HG03439 (cell line): ENCODE results near the gene SDCCAG8.
A peak's percentile ranks its signal among the peaks of the same experiment; 100 is the strongest.
"Not testable (repeated sequence)": the region's sequence is repeated elsewhere in the genome, so short reads cannot be mapped to it uniquely, and the experiment has no call there.

Experiments used
- ATAC-seq: cut with Tn5 transposase; IDR thresholded peaks from one replicate; pipeline ENCODE4 v1.9.1; 2021; ENCODE audit warnings: mild to moderate bottlenecking, moderate library complexity; ENCODE audit not compliant: unreplicated experiment

Gene SDCCAG8

DNA sequence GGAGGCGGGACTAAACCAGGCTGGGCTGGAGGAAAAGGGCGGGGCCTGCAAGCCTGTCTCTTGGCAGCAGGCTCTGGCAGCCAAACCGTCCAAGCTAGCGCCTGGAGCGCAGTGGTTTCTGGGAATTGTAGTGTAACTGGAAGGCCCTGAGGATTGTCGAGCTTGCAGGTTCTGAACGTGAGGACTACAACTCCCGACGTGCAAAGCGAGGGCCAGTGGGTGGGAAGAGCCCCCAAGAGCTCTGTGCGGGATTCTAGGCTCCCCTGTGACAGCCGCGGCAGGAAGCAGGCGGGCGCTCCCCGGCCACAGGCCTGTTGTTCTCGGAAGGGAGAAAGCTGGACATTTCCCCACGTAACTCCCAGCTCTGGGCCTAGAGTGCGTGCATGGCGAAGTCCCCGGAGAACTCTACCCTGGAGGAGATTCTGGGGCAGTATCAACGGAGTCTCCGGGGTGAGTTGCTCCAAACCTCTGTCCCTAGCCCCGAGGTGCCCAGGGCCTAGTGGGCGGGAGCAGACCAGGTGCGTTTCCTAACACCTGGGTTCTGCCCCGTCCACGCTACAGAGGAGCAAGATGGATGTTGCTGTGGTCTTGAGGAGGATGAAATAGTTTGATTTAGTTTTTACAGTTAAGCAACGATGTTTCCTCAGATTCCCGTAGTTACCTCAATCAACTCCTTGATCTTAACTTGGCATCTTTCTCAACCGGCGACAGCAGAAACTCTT, at the start of gene SDCCAG8:
TSS of gene SDCCAG8 (plus strand) at position 251 of the 722 bp plus-strand sequence. CDS start at position 384, 133 bp downstream.
- peak; percentile 73 for ATAC-seq

DNA sequence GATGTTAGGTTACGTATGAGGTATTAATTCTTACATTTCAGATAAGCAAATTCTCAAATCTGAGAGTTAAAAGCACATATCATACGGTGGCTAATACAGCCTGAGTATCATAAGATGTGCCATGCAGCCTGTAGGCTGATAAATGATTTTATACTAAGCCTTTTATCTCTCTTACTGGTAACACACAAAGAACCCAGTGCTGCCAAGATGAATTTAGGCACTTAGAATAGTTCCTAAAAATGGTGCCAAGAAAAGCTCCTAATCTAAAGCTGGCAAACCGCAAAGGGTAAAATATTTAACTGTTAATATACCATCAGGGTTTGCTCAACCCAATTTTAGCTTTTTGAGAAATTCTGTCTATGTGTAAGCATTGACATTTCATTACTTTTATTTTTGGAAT, 43.9 kb upstream of the SDCCAG8 start:
- ATAC-seq: not testable (repeated sequence)

DNA sequence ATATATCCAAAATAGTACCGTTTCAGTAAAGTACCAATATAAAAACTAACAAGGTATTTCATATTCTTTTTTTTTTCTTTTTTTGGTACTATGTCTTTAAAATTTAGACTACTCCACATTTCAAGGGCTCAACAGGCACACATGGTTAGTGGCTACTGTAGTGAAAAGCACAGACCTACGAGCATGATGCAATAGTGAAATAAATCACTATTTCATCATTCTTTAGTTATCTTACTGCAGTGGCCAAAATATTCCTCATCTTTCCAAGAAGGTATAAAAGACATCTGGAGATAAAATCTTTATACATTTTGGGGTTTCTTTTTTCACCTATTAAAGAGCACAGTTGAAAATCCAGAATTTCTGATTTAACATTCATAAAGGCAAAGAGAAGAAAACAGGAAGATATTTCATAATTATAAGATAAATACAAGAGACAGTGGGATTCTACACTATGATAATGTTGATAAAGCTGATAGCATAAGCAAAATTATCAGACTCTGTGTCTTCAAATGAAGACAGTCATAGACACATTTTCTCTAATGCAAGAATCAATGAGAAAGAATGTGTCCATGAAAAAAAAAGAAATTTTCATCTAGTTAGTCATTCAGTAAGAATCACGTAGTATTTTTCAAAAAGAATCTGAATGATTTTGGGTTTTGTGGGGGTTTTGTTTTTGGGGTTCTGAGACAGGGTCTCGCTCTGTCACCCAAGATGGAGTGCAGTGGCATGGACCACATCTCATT, 42.6 kb upstream of the SDCCAG8 start:
- no peak for ATAC-seq

DNA sequence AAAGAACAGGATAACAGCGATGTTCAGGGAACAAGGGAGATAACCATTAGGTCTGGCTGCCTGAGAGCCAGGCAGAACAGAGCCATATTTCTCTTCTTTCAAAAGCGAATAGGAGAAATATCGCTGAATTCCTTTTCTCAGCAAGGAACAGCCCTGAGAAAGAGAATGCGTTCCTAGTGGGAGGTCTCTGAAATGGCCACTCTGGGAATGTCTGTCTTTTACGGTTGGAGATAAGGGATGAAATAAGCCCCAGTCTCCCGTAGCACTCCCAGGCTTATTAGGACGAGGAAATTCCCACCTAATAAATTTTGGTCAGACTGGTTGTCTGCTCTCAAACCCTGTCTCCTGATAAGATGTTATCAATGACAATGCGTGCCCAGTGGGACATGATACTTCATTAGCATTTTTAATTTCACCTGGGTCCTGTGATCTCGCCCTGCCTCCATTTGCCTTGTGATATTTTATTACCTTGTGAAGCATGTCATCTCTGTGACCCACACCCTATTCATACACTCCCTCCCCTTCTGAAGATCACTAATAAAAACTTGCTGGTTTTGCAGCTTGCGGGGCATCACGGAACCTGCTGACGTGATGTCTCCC, 40.5 kb upstream of the SDCCAG8 start:
- ATAC-seq: not testable (repeated sequence)

DNA sequence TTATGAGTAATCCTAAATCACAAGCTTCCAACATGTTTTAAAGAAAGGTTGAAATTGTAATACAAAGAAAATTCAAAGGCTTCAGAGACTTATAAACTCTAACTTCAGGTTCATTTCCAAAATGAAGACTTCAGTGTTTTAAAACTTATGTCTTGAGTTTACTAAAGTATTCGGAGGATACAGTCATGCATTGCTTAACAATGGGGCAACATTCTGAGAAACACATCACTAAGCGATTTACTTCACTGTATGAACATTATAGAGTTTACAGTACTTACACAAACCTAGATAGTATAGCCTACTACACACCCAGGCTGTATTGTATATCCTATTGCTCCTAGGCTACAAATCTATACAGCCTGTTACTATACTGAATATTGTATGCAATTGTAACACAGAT, 39.1 kb upstream of the SDCCAG8 start:
- ATAC-seq: no peak

DNA sequence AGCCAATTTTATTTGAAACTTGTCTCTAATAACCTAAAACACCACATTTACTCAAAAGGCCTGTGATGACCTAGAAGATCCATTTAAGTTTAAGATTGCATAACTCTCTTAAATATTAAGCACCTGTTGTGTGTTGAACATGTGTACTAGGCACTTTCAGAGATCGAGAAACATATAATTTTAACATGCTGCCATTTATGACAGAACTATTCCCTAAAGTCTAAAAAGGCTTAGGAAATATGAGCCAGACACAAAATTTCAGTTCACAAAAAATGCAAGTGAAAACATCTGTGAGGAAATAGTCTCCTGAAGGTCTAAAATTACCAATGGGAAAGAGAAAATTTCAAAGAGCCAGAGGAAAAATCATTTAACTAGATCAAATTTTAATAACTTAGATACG, 38.5 kb upstream of the SDCCAG8 start:
- no peak for ATAC-seq

DNA sequence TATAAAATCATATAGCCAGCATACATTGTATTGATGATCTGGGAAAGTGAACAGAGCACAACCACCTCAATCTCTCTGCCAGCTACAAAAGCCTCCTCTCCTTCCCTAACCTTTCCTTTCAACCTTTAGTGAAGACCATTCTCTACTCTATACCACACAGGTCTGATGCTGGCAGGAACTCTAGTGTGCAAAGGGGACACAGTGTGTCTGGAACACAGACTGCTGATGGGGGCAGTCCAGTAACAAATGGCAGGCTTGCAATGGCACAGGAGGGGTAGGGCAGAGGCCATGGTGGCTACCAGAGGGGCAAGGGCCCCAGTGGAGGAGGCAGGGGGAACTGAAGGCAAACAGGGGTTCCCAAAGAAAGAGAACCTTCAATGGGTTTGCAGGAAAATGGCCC, 37.8 kb upstream of the SDCCAG8 start:
- ATAC-seq: no peak

DNA sequence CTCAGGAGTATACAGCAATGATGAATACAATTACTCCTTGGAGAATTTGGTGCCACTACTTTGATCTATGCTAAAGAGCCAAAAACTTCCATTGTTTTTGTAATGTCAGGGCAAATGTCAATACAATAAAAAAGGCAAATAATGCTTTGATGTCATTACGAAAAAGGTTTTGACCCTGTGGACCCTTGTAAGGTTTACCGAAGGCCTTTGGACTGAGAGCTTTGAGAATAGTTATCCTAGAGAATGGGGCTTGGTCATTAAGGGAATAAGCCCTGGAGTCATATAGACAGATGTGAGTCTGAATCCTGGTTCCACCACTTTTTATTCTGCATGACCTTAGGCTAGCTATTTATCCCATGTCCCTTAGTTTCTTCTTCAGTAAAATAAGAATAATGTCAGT, 28.2 kb upstream of the SDCCAG8 start:
- ATAC-seq: no peak

DNA sequence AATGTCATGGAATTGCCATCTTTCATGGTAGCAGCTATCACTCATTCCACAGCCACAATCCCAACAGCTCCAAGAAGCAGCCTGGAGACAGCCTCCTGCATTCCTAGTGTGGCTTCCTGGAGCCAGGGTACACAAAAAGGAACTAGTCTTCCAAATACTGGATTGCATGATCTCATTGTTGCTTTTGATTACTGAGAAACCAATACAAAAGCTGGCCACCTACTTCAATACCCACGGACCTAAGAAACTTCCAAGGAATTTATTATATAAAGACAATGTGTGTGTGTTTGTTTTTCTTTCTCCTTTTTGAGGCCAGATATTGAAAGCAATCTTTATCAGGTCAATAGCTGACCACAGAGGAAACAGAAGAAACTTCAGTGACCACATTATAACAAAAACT, 26.3 kb upstream of the SDCCAG8 start:
- ATAC-seq: no peak

DNA sequence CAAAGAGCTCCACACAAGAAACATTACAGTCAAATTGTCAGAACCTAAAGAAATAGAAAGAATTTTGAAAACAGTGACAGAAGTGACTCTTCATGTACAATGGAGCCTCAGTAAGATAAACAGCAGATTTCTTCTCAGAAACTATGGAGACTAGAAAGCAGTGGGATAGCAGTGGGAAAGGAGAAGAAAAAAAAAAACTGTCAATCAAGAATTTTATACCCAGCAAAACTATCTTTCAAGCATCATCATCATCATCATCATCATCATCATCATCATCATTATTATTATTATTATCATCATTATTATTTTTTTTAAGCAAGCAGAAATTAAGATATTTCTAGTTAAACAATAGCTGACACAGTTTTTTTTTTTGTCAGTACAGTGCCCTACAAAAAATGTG, 24.9 kb upstream of the SDCCAG8 start:
- no peak for ATAC-seq

DNA sequence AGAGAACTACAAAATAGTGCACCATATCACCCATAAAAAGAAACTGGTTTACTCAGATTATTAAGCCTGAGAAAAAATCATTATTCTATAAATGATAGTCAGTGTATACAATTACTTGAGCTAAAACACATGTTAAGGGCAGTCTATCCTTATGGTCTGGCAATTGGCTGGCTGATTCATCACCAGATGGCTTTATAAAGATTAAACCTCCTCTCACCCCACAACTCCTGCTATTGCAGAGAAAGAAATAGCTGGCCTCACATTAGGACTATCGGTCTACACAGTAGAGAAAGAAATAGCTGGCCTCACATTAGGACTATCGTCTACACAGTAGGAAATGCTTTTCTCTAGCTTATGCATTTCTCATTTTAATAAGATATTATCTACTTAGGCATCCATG, 21.9 kb upstream of the SDCCAG8 start:
- no peak for ATAC-seq

DNA sequence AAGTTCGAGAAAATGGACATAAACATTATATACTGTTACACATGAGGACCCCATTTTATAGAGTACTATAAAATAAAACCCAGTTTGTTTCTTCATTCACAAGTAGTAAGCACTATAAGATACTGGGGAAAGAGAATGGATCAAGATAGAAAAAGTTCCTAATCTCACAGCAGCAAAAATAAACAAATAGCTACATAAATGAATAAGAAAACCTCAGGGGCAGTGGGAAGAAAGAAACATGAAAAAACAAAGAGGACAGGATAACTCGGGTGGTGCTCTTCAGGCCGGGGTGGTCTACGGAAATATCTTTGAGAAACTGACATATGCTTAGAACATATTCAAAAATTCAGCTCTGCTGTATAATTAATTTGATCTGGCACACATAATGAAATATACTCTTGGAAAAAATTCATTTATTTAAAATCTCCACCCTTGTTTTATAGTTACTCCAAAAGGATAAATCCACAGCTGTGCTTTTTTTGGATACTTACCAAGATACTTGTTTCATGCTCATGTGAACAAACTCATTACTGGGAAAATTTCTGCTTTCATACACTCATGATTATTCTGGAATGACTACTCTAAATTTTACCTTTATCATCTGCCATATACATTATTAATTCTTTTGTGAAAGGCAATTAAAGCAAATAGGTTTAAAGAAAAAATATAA, 20.7 kb upstream of the SDCCAG8 start:
- ATAC-seq: no peak

DNA sequence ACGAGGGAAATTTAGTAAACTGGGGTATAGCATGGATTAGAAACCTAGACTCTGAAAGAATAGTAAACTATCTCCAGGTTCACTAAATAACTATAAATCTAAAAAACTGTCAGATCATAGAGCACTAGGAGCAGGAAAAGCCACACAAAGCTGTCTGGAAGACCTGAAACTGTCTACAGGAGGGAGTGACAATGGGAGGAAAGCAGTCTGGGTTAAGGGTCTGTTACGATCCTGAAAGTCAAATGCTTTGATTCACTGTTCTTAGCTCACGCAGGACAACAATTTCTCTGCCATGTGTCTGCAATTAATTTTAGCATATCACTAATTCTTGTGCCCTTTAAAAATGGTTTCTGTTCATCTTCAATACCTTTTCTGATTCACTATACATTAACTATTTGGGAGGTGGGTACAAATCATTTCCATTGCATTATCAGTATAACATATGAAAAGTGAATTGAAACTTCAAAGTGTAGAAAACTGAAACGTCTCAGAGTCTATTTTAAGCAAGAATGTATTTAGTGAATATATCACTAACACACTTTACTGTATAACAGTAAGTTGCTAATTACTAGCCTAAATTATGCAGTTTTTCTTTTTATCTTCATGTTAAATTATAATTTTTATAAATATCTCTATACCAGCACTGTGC, 19.1 kb upstream of the SDCCAG8 start:
- ATAC-seq: no peak

DNA sequence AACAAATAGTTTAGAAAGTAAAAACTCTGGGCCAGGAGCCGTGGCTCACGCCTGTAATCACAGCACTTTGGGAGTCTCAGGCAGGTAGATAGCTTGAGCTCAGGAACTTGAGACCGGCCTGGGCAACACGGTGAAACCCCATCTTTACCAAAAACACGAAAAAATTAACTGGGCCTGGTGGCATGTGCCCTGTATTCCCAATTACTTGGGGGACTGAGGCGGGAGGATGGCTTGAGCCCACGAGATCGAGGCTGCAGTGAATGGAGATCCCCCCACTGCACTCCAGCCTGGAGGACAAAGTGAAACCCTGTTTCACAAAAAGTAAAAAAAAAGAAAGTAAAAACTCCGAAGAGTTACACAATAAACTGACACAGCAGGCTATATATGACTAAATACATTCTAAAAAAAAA, 11.4 kb upstream of the SDCCAG8 start:
- no peak for ATAC-seq

DNA sequence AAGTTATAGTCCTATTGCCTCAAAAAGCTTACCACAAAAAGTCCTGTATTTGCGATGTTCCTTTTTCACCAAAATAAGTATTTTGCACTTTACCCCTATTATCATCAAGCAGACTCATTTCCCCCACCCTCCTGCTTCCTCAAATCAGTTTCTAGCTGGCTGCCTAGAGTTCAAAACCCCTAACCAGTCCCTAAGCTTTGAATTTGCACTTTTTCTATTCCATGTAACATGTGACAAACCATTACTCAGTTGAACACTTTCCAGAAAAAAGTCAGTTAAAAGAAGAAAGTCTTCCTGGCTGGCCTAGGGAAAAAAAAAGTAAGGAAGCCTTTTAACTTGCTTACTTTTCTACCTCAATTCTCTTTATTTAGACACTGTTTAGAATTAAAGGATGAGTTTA, 8.9 kb upstream of the SDCCAG8 start:
- ATAC-seq: no peak

DNA sequence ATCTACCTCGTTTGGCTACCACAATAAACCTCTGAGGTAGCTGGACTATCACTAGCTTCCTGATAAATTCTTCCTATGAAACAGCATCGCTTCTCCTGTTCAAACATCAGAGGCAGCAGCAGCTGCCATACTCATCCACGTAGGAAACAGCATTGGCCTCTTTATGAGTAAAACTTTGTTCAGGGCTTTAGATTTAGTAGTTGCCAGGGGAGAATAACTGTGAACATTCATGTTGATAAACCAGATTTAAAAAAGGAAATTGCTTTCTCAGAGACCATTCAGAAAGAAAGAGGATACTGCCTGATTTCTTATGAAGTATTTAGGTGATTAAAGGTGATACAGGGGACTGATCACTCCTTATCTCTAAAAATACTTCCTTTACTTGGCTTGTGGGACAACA, 7.9 kb upstream of the SDCCAG8 start:
- no peak for ATAC-seq

DNA sequence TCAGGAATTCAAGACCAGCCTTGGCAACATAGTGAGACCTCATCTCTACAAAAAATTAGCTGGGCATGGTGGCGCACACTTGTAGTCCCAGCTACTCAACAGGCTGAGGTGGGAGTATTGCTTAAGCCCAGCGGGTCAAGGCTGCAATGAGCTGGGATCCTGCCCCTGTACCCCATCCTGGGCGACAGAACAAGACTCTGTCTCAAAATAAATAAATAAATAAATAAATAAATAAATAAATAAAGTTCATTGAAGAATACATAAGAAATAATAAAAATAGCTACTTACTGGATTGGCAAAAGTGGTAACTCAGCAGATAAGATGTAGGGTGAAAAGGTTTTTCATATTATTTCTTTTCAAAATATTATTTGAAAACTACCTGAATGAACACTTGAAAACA, 6.6 kb upstream of the SDCCAG8 start:
- no peak for ATAC-seq

DNA sequence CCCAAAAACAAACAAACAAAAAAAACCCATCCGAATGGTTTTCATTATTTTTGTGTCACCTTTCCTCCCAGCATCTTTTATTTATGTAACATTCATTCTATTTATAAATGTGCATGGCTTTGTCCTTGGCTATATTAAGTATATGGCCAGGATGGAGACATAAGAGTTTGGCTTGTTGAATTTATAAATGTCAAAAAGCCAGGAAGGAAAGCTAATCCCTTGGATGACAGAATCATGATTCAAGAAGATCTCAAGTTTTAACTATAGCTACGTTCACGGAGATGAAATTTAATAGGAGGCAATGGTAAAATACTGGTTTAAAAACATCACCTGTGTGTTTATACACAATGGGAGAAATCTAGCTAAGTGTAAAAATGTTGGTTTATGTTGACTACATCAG, 5.7 kb upstream of the SDCCAG8 start:
- ATAC-seq: no peak

DNA sequence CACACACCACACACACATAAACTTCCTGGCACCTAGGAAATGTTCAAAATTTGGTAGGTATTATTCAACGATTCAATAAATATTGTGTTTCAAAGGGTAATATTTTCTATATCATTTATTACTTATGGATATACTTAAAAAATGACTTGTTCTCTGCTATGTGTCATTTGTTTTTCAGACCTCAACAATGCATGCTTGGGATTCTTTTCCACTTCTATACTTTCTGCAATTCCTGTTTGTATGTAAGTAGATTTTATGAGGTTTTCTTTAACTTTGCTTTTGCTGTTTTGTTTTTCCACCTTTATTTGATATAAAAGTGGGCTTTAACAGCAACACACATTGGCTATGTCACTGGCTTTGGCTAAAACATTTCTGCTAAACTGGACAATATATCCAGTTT, 4.3 kb upstream of the SDCCAG8 start:
- no peak for ATAC-seq

DNA sequence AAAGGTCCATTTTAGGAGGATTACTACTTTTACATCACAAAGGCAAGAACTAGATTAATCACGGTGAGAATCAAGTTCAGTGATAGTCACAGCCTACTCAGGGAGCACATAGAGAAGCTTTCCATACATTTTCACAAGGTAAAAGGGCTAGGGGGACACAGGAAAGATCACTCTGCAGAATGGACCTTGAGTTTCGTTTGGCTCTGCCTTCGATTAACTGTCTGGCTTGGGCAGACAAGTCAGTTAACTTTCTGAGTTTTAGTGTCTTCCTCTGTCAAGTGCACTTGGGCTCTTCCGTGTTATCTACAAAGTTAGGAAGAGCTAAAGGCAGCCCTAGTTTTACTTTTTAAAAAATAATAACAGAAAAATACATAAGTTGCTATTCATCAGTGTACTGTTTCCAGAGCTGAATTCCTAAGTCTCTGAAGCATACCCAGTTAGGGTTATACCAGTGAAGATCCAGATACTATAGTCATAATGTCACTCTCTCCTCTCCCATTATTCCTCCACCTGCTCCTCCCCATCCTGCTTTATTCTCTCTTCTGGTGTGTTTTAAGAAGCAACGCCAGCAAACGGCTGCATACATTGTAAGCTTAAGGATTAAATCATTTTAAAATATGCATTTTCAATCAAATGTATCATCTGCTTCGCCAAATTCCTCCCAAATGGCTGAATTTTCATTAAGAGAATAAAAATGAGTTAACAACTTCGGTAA, 2.5 kb upstream of the SDCCAG8 start:
- ATAC-seq: no peak

DNA sequence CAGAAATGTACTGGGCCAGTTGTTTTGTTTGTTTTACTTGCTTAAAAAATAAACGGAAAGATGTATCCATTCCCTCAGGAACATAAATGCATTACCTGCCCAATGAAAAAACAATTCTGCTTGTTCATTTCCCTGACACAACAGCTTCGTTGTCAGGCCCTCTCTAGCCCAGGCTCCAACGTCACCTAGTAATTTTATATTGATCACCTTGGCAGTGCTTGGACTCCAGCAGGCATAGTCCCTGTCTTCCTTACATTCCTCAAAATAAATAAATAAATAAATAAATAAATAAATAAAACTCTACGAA, 2.0 kb upstream of the SDCCAG8 start:
- ATAC-seq: no peak
